Activated naive CD8-positive, alpha-beta T cell treated with anti-CD3 and anti-CD28 coated beads for 36 hours (primary cell): ENCODE results near the gene SMYD3. TPM values are rescaled to one million over a fixed set of nuclear protein-coding genes. Genes with fewer than 3 reads are reported as not detected.

Source experiments
- DNase-seq: peaks from one replicate; pipeline ENCODE4 v3.0.0; 2021
- H3K27ac Mint-ChIP-seq: one replicate; pipeline ENCODE4 v1.8.0; 2022; ENCODE audit warnings: mild to moderate bottlenecking, moderate library complexity, mixed read lengths
- H3K27me3 Mint-ChIP-seq: one replicate; pipeline ENCODE4 v1.8.0; 2022; ENCODE audit warnings: mild to moderate bottlenecking, mixed read lengths
- H3K36me3 Mint-ChIP-seq: one replicate; pipeline ENCODE4 v1.8.0; 2021; ENCODE audit warnings: mild to moderate bottlenecking, mixed read lengths
- H3K4me1 Mint-ChIP-seq: one replicate; pipeline ENCODE4 v1.8.0; 2021; ENCODE audit warnings: mixed read lengths
- H3K4me3 Mint-ChIP-seq: one replicate; pipeline ENCODE4 v1.8.0; 2022; ENCODE audit warnings: mild to moderate bottlenecking, moderate library complexity, mixed read lengths
- H3K9me3 Mint-ChIP-seq: one replicate; pipeline ENCODE4 v1.8.0; 2022; ENCODE audit warnings: mixed read lengths
- total RNA-seq, 2 experiments: library from RNA; stranded (reverse); gene quantifications; one replicate each; pipeline ENCODE4 v1.2.3, GENCODE V29; 2021

The SMYD3 gene
- total RNA-seq, 2 experiments from 2014 or later, result 16.4 to 18.4 TPM

DNA sequence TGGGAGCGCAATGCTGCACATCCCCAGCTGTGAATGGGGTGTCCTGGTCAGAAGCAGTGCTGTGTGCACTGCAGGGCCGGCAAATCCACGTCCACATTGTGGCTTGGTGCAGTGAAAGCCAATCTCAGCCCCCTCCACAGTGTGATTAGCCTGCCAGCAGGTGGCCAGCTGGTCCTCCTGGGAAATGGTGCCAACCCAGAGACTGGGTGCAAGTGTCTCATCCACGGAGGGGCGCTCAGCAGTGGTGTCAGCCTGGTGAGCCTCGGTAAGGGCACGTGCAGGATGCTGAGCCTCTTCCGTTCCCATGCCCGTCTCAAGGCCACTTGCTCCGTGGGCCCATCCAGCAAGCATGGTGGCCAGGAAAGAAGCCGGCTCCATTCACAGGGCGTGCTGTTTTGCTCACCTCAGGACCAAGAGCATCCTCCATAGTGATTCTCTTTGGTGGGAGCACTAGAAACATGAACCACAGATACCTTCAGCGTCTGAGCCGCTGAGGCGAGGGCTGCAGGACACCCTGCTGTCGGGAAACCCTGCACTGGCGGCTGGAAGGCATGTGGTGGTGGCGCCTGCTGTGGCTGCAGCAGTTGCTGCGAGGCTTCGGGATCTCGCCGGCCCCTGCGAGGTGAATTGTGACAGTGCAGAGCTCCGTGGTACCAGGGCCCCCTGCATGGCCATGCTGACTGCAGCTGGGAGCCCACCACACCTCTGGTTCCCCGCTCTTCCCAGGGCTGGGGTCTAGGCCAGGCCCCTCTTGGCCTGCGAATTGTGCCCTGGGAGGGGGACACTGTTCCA, 2.0 kb upstream of the SMYD3 start:
- peaks cover 22% of the 10 kb centered on the region for H3K4me1 Mint-ChIP-seq
- H3K36me3 Mint-ChIP-seq, result peaks cover 9% of the 10 kb centered on the region
- no peak overlapping the region for H3K27ac Mint-ChIP-seq
- H3K27me3 Mint-ChIP-seq, result no peaks in the 10 kb centered on the region
- no peak overlapping the region for H3K4me3 Mint-ChIP-seq
- DNase-seq, result no peak
- peaks cover under 1% of the 10 kb centered on the region for H3K9me3 Mint-ChIP-seq

DNA sequence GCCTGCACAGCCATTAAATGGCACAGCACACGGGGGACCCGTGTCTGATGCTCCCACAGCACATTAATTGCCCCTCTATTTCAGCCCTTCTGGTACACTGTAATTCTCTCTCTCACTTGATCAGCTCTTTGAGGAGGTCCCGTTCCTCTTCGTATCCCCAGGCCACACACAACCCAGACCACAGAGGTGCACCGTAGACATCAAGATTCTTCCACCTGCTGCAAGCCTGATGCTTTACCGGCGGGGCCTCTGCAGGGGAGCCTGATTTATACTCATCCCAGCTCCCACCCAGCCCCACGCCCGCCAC, 759 bp downstream of the SMYD3 start:
- Mint-ChIP-seq H3K27me3 (no peaks in the 10 kb centered on the region), H3K27ac (peak overlapping the region; percentile 66), H3K4me1 (peaks cover 22% of the 10 kb centered on the region), H3K9me3 (no peaks in the 10 kb centered on the region), H3K4me3 (peak overlapping the region; percentile 78), H3K36me3 (peaks cover 9% of the 10 kb centered on the region)
- DNase-seq, result no peak

DNA sequence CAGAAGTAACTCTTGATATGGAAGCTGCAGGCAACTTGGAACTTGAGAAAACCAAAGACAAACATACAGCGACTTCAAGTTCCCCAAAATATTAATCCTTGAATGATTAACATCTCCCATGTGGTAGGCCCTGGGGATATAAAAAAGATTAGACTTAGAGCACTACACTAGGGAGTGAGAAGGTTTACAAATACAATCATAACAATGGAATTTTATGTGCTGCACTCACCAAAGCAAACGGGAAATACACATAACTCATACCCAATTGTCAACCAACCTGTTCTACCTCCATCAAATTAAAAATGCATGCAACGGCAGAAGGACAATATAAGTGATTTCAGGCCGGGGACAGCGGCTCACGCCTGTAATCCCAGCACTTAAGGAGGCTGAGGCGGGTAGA, 3.7 kb downstream of the SMYD3 start:
- H3K27ac Mint-ChIP-seq, result no peak overlapping the region
- H3K4me3 Mint-ChIP-seq, result no peak overlapping the region
- no peaks in the 10 kb centered on the region for H3K27me3 Mint-ChIP-seq
- H3K4me1 Mint-ChIP-seq, result peaks cover 22% of the 10 kb centered on the region
- DNase-seq, result no peak
- H3K36me3 Mint-ChIP-seq, result peaks cover 9% of the 10 kb centered on the region
- H3K9me3 Mint-ChIP-seq, result no peaks in the 10 kb centered on the region

DNA sequence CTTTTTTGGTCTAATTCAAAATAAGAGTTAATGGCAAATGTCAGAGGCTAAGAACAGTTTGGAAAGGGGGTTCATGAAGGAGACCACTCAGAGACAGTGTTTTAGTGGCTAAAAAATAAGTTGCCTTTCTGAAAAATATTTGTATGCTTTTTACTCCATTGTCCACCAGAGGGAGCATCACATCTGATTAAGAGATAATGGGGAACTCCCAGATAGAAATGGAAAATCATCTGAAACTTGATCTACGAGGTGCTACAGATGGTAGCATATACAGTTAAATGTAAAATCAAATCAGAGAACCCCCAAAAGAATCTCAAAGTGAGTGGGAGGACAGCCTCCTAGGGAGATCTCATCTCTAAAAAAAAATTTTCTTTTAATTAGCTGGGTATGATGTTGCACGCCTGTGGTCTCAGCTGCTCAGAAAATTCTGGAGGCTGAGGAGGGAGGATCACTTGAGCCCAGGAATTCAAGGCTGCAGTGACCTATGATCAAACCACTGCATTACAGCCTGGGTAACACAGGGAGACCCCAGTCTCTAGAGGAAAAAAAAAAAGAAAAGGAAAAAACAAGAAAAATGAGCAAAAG, 9.7 kb downstream of the SMYD3 start:
- no peaks in the 10 kb centered on the region for H3K9me3 Mint-ChIP-seq
- DNase-seq, result no peak
- peaks cover 12% of the 10 kb centered on the region for H3K4me1 Mint-ChIP-seq
- H3K27me3 Mint-ChIP-seq, result no peaks in the 10 kb centered on the region
- no peak overlapping the region for H3K4me3 Mint-ChIP-seq
- peak overlapping the region; percentile 71 for H3K27ac Mint-ChIP-seq
- H3K36me3 Mint-ChIP-seq, result peaks cover 2% of the 10 kb centered on the region

DNA sequence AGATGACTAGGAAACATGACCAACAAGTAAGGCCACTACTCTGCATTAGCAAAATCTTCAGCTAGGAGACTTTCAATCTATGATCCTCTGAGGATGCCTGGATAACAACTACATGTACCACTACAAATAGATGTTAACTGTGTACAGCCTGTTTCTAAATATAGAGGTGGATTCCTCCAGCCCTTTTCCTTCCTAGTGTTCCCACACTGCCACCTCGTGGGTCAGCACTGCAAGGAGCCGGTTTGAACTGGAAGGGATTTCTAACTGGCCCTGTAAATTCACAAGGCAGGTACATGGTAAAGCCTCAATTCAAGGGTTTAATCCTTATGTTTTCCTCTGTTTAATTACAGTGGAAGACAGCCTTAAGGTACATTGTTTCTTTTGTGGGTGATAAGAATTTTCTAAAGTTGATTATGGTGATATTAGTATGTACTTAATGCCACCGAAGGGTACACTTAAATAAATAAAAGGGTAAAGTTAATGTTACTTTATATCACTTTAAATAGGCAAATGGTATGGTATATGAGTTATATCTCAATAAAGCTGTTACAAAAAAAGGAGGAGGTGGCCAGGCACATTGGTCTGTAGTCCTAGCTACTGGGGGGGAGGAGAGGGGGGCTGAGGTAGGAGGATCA, 14.4 kb downstream of the SMYD3 start:
- H3K4me3 Mint-ChIP-seq, result no peak overlapping the region
- H3K27me3 Mint-ChIP-seq, result no peaks in the 10 kb centered on the region
- peaks cover 12% of the 10 kb centered on the region for H3K4me1 Mint-ChIP-seq
- H3K36me3 Mint-ChIP-seq, result peaks cover 7% of the 10 kb centered on the region
- no peak overlapping the region for H3K27ac Mint-ChIP-seq
- no peaks in the 10 kb centered on the region for H3K9me3 Mint-ChIP-seq
- DNase-seq, result peak; percentile 50

DNA sequence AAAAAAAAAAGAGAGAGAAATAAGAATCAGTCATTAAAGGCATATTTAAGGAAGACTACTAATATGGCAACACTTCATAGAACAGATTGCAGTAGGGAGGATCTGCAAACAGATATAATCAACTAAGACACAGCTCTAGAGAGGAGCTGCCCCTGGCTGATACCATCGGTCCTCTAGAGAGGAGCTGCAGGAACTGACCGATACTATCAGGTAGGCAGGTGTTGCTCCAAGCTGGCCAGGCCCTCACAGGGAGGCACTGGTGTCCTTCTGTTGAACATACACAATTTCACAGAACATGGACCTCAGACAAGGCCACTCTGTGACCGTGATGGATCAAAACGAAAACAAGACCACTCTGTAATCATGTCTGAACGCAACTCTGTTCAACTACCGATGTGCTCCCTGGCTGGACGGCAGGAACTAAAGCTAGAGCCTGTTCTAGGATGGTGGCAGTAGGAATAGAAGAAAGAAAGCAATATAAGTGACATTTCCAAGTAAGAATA, 15.5 kb downstream of the SMYD3 start:
- H3K36me3 Mint-ChIP-seq, result peaks cover 8% of the 10 kb centered on the region
- no peaks in the 10 kb centered on the region for H3K9me3 Mint-ChIP-seq
- DNase-seq, result no peak
- no peak overlapping the region for H3K4me3 Mint-ChIP-seq
- H3K27me3 Mint-ChIP-seq, result no peaks in the 10 kb centered on the region
- H3K4me1 Mint-ChIP-seq, result peaks cover 11% of the 10 kb centered on the region
- H3K27ac Mint-ChIP-seq, result no peak overlapping the region

DNA sequence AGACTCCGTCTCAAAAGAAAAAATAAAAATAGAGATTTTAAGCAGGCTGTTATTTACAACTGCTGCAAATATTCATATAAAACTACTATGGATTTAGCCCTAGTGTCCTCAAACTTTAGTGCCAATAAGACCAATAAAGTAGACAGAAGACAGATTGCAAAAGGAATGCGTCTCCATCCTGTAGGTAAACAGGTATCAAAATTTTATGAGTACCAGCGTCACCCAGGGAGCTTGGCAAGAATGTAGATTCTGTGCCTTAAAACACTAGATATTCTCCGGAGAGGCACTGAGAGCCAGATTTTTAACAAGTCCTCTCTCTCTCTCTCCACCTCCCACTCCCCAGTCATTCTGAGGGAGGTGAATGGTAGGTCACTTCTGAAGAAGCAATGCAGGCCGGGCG, 18.4 kb downstream of the SMYD3 start:
- no peak overlapping the region for H3K4me3 Mint-ChIP-seq
- no peak for DNase-seq
- H3K27ac Mint-ChIP-seq, result no peak overlapping the region
- H3K36me3 Mint-ChIP-seq, result peaks cover 8% of the 10 kb centered on the region
- no peaks in the 10 kb centered on the region for H3K9me3 Mint-ChIP-seq
- no peaks in the 10 kb centered on the region for H3K27me3 Mint-ChIP-seq
- H3K4me1 Mint-ChIP-seq, result peaks cover 18% of the 10 kb centered on the region

DNA sequence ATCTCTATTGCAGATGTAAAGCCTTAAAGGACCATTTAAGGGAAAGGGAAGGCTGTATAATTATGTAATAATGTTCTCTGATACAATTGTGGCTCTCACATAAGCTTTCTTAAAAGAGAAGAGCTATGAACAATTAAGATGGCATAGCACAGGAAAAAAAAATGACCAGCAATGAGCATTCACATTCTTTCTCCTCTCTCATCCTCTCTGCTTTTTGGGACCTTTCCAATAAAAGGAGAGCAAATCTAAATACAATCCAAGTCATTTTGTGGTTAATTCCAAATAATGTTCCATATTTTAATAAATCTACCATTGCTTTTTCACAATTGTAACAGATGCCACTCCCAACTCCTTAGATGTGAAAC, 23.5 kb downstream of the SMYD3 start:
- Mint-ChIP-seq H3K27me3 (no peaks in the 10 kb centered on the region), H3K4me1 (peaks cover 24% of the 10 kb centered on the region), H3K4me3 (no peak overlapping the region), H3K27ac (no peak overlapping the region), H3K9me3 (no peaks in the 10 kb centered on the region), H3K36me3 (peaks cover 16% of the 10 kb centered on the region)
- DNase-seq, result no peak

DNA sequence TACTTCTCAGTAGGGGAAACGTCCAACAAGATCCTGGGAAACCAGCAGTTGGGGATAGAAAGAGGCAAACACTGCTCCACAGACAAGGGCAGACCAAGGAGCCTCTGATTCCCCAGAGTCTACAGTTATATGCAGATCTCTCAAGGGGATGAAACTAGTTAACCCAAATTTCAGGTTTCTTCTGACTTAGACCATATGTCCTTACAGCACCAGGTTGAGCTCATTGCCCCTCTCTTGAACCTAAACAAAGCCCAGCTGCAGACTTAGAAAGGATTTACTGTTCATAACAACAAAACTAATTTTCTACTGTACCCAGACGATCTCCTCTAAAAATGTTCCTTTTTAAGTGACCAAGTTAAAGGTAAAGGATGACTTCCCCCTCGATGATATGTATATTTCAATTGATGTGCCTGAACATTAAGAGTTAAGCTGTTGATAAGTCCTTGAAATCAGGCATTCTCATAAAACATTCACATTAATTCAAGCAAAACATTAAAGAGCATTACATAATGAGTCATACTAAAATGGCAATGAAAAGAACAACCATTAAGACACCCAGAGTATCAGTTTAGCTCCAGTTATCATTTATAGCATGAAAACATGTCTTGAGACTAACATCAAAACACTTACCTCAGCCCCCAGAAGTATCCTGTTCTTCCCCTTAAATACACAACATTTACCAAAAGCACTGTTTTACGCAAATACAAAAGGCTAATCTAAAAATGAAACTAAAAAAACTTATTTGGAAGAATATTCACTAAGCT, 24.1 kb downstream of the SMYD3 start:
- H3K4me3 Mint-ChIP-seq, result no peak overlapping the region
- H3K36me3 Mint-ChIP-seq, result peaks cover 12% of the 10 kb centered on the region
- H3K27me3 Mint-ChIP-seq, result no peaks in the 10 kb centered on the region
- no peak for DNase-seq
- no peak overlapping the region for H3K27ac Mint-ChIP-seq
- H3K9me3 Mint-ChIP-seq, result no peaks in the 10 kb centered on the region
- peaks cover 25% of the 10 kb centered on the region for H3K4me1 Mint-ChIP-seq

DNA sequence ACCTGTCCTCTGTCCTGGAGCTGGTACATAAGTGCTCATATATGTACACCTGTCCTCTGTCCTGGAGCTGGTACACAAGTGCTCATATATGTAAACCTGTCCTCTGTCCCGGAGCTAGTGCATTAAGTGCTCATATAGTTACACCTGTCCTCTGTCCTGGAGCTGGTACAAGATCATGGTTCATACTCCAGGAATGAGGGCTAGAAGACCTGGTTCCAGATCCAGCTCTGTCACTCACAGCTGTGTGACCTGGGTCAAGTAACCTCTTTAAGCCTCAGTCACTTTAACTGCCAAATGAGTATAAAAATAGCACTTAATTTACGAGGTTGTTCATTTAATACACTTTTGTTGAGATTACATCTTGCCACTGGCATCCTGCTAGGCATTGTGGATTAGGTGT, 28.0 kb downstream of the SMYD3 start:
- H3K9me3 Mint-ChIP-seq, result no peaks in the 10 kb centered on the region
- DNase-seq, result no peak
- no peak overlapping the region for H3K4me3 Mint-ChIP-seq
- H3K4me1 Mint-ChIP-seq, result peaks cover 36% of the 10 kb centered on the region
- H3K27ac Mint-ChIP-seq, result no peak overlapping the region
- H3K36me3 Mint-ChIP-seq, result peaks cover 8% of the 10 kb centered on the region
- H3K27me3 Mint-ChIP-seq, result no peaks in the 10 kb centered on the region

DNA sequence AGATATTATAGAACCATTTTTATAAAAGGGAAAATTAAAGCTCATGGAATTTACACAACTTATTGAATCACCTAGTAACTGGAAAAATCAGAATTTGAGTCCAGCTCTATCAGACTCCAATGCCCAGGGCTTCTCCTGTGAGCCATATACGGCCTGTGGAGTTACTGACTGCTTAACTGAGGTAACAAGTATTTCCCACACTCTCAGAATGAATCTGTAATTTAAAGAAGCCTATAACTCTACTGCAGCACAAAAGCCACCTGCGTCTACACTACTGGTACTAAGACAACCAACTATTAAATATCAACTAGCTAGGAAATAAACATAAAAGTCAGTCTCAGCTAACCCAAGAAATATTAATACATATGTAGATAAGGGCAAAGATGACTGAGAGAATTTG, 29.4 kb downstream of the SMYD3 start:
- H3K36me3 Mint-ChIP-seq, result peaks cover 8% of the 10 kb centered on the region
- peak overlapping the region; percentile 54 for H3K27ac Mint-ChIP-seq
- H3K4me1 Mint-ChIP-seq, result peaks cover 25% of the 10 kb centered on the region
- DNase-seq, result no peak
- H3K27me3 Mint-ChIP-seq, result no peaks in the 10 kb centered on the region
- no peaks in the 10 kb centered on the region for H3K9me3 Mint-ChIP-seq
- H3K4me3 Mint-ChIP-seq, result no peak overlapping the region

DNA sequence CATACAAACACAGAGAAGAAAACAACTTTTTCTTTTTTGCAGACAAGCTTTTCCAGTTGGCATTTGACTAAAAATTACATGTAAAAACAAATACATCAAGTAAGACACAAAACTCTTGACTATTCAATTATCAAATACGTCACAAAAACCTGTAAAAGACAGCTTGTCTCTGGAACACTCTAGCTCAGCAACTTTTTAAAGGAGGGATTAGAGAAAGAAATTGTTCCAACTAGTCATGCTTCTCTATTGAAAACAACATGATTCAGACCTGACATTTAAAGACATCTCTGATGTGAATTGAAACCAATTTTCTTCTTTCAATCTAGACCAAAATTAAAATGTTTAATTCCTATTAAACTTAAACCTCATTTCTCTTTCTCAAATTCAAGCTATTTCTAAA, 30.3 kb downstream of the SMYD3 start:
- H3K27ac Mint-ChIP-seq, result no peak overlapping the region
- no peak overlapping the region for H3K4me3 Mint-ChIP-seq
- no peak for DNase-seq
- no peaks in the 10 kb centered on the region for H3K9me3 Mint-ChIP-seq
- H3K27me3 Mint-ChIP-seq, result no peaks in the 10 kb centered on the region
- peaks cover 8% of the 10 kb centered on the region for H3K36me3 Mint-ChIP-seq
- H3K4me1 Mint-ChIP-seq, result peaks cover 25% of the 10 kb centered on the region

DNA sequence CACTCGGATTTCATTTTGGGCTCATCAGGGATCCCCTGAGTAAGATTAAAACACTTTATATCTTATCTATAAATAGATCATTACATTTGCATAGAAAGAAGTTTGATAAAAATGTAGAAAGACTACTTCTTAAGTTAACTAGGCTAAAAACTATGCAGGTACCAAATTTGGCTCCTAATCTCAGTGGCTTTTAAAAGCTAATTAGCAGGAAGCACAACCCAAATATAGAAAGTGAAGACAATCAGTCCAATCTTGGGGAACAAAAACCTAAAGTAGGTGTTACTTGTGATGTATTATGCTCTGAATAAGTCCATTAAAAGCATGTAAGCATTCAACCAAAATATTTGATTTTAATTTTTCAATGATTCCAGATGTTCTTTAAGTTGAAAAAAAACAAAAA, 35.4 kb downstream of the SMYD3 start:
- Mint-ChIP-seq H3K9me3 (no peaks in the 10 kb centered on the region), H3K4me1 (peaks cover 18% of the 10 kb centered on the region), H3K27ac (no peak overlapping the region), H3K27me3 (no peaks in the 10 kb centered on the region), H3K36me3 (peaks cover 2% of the 10 kb centered on the region), H3K4me3 (no peak overlapping the region)
- DNase-seq, result no peak

DNA sequence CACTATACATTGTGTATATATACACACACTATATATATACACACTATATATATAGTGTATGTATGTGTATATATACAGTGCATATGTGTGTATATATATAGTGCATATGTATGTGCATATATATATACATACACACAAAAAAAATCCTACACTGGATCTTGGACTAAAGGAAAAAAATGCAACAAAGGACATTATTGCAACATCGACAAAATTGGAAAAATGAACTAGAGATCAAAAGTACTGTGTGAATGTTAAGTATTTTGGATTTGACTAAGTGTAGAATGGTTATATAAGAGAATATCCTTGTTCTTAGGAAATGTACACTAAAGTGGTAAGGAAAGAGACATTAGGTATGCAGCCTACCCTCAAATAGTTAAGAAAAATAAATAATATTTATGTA, 36.5 kb downstream of the SMYD3 start:
- Mint-ChIP-seq H3K36me3 (peaks cover 3% of the 10 kb centered on the region), H3K27me3 (no peaks in the 10 kb centered on the region), H3K4me3 (no peak overlapping the region), H3K9me3 (no peaks in the 10 kb centered on the region), H3K27ac (no peak overlapping the region), H3K4me1 (peaks cover 11% of the 10 kb centered on the region)
- DNase-seq, result no peak

DNA sequence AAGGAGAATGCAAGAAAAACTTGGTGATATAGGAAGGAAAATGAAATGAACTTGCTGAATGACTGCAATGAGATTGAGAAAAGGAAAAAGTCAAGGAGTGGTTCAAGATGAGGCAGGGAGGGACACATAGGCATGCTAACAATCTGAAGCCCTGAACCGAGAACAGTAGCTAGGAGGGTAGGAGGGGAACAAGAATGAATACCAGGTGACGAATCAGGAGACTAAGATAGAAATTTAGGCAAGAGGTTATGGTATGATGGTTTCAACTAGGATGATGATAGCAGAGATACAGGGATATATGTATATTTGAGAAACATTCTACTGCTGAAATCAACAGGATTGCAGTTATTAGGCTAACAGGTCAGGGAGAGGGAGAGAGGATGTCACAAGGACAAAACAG, 44.1 kb downstream of the SMYD3 start:
- no peak overlapping the region for H3K4me3 Mint-ChIP-seq
- no peak for DNase-seq
- no peaks in the 10 kb centered on the region for H3K9me3 Mint-ChIP-seq
- H3K4me1 Mint-ChIP-seq, result peaks cover 21% of the 10 kb centered on the region
- peaks cover 9% of the 10 kb centered on the region for H3K36me3 Mint-ChIP-seq
- no peak overlapping the region for H3K27ac Mint-ChIP-seq
- H3K27me3 Mint-ChIP-seq, result no peaks in the 10 kb centered on the region
